Measurements from ENCODE around the gene SLC6A19. TPM values are rescaled to one million over a fixed set of nuclear protein-coding genes. Genes with fewer than 3 reads are reported as not detected.

Gene SLC6A19
- total RNA-seq, 2 experiments from 2014 or later = not detected

GRCh38 chr5:1221721-1222120 lies 20.3 kb downstream of the SLC6A19 start:
- Mint-ChIP-seq H3K27me3 (no peaks in the 10 kb centered on the region), H3K36me3 (ENCODE audit: low read depth) (no peaks in the 10 kb centered on the region), H3K9me3 (no peaks in the 10 kb centered on the region), H3K4me3 (no peak overlapping the region), H3K27ac (no peak overlapping the region), H3K4me1 (ENCODE audit: low read depth) (no peaks in the 10 kb centered on the region)
- POLR2A ChIA-PET = no interaction called here
- ATAC-seq (ENCODE audit: poor library complexity) = no peak
- intact Hi-C loops (cut with DNase I, micrococcal nuclease) = no loop called here
- peaks cover 0 to under 1% of the 10 kb centered on the region in 2 experiments for H3K9me3 ChIP-seq (ENCODE audit: control insufficient read depth in 1 of 2, insufficient read depth in 1 of 2, low read length in 2 of 2)
- no peak for DNase-seq
- H3K4me3 ChIP-seq (ENCODE audit: low read length) = no peak overlapping the region
- TF ChIP-seq CTCF (IDR thresholded peaks at IDR 0.05) = no peak
- no peaks in the 10 kb centered on the region for H3K27me3 ChIP-seq (ENCODE audit: control insufficient read depth in 1 of 2, insufficient read depth in 2 of 2, low read length in 2 of 2)
- no peaks in the 10 kb centered on the region for H3K36me3 ChIP-seq (ENCODE audit: insufficient read depth, low read length)
- H3K27ac ChIP-seq (ENCODE audit: low read depth in 1 of 2, low read length in 2 of 2) = no peak overlapping the region
- CTCF ChIA-PET = no interaction called here
- no peaks in the 10 kb centered on the region for H3K4me1 ChIP-seq (ENCODE audit: insufficient read depth, low read length)

- no peak for ATAC-seq (ENCODE audit: poor library complexity)
- POLR2A ChIA-PET = no interaction called here
These were observed 20.8 kb downstream of the SLC6A19 start for GRCh38 chr5:1222147-1222546.

GRCh38 chr5:1222621-1223277 lies 21.4 kb downstream of the SLC6A19 start:
- Mint-ChIP-seq H3K4me1 (ENCODE audit: low read depth) (peaks cover 4% of the 10 kb centered on the region), H3K9me3 (no peaks in the 10 kb centered on the region), H3K36me3 (ENCODE audit: low read depth) (no peaks in the 10 kb centered on the region), H3K4me3 (no peak overlapping the region), H3K27ac (no peak overlapping the region), H3K27me3 (no peaks in the 10 kb centered on the region)
- Histone ChIP-seq H3K4me1 (ENCODE audit: insufficient read depth, low read length) (no peaks in the 10 kb centered on the region), H3K27ac (ENCODE audit: low read depth in 1 of 2, low read length in 2 of 2) (no peak overlapping the region), H3K4me3 (ENCODE audit: low read length) (no peak overlapping the region), H3K36me3 (ENCODE audit: insufficient read depth, low read length) (no peaks in the 10 kb centered on the region), H3K9me3 (ENCODE audit: control insufficient read depth in 1 of 2, insufficient read depth in 1 of 2, low read length in 2 of 2) (no peaks in the 10 kb centered on the region), H3K27me3 (ENCODE audit: control insufficient read depth in 1 of 2, insufficient read depth in 2 of 2, low read length in 2 of 2) (no peaks in the 10 kb centered on the region)
- CTCF ChIA-PET = no interaction called here
- ATAC-seq (ENCODE audit: poor library complexity) = no peak
- POLR2A ChIA-PET = no interaction called here
- no peak for TF ChIP-seq CTCF (IDR thresholded peaks at IDR 0.05)
- DNase-seq = no peak
- intact Hi-C loops (cut with DNase I, micrococcal nuclease) = no loop called here

More at GRCh38 chr5:1222147-1222546, 20.8 kb downstream of the SLC6A19 start:
- Histone ChIP-seq H3K9me3 (ENCODE audit: control insufficient read depth in 1 of 2, insufficient read depth in 1 of 2, low read length in 2 of 2) (no peaks in the 10 kb centered on the region), H3K27ac (ENCODE audit: low read depth in 1 of 2, low read length in 2 of 2) (no peak overlapping the region), H3K4me3 (ENCODE audit: low read length) (no peak overlapping the region), H3K4me1 (ENCODE audit: insufficient read depth, low read length) (no peaks in the 10 kb centered on the region), H3K36me3 (ENCODE audit: insufficient read depth, low read length) (no peaks in the 10 kb centered on the region), H3K27me3 (ENCODE audit: control insufficient read depth in 1 of 2, insufficient read depth in 2 of 2, low read length in 2 of 2) (no peaks in the 10 kb centered on the region)
- Mint-ChIP-seq H3K9me3 (no peaks in the 10 kb centered on the region), H3K4me1 (ENCODE audit: low read depth) (no peaks in the 10 kb centered on the region), H3K27me3 (no peaks in the 10 kb centered on the region), H3K27ac (no peak overlapping the region), H3K36me3 (ENCODE audit: low read depth) (no peaks in the 10 kb centered on the region), H3K4me3 (no peak overlapping the region)
- CTCF ChIA-PET = no interaction called here
- intact Hi-C loops (cut with DNase I, micrococcal nuclease) = no loop called here
- no peak for TF ChIP-seq CTCF (IDR thresholded peaks at IDR 0.05)
- no peak for DNase-seq
